ENCODE measurements around the gene HCST.

The HCST gene

GRCh38 chr19:35902870-35903475 is 644 bp downstream of the HCST start:
- Histone ChIP-seq H3K36me3 (ENCODE audit: control insufficient read depth, insufficient read depth, low read length) (peaks cover 3% of the 10 kb centered on the region), H3K27me3 (replicated peaks; ENCODE audit: control insufficient read depth, insufficient read depth, low read length) (no peaks in the 10 kb centered on the region), H3K4me3 (replicated peaks; ENCODE audit: low read depth, low read length) (peak overlapping the region; percentile 58)
- DNase-seq (ENCODE audit: extremely low read depth, insufficient read length) = no peak
- TF ChIP-seq, protein P1, sequence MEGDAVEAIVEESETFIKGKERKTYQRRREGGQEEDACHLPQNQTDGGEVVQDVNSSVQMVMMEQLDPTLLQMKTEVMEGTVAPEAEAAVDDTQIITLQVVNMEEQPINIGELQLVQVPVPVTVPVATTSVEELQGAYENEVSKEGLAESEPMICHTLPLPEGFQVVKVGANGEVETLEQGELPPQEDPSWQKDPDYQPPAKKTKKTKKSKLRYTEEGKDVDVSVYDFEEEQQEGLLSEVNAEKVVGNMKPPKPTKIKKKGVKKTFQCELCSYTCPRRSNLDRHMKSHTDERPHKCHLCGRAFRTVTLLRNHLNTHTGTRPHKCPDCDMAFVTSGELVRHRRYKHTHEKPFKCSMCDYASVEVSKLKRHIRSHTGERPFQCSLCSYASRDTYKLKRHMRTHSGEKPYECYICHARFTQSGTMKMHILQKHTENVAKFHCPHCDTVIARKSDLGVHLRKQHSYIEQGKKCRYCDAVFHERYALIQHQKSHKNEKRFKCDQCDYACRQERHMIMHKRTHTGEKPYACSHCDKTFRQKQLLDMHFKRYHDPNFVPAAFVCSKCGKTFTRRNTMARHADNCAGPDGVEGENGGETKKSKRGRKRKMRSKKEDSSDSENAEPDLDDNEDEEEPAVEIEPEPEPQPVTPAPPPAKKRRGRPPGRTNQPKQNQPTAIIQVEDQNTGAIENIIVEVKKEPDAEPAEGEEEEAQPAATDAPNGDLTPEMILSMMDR (IDR thresholded peaks at IDR 0.05; ENCODE audit: insufficient read depth, low read length, poor library complexity, severe bottlenecking) = no peak

- TF ChIP-seq, protein P1 (IDR thresholded peaks at IDR 0.05; ENCODE audit: insufficient read depth, low read length, poor library complexity, severe bottlenecking) = no peak
- H3K4me3 ChIP-seq (replicated peaks; ENCODE audit: low read depth, low read length) = peak overlapping the region; percentile 58
- DNase-seq (ENCODE audit: extremely low read depth, insufficient read length) = peak; percentile 90
- no peaks in the 10 kb centered on the region for H3K27me3 ChIP-seq (replicated peaks; ENCODE audit: control insufficient read depth, insufficient read depth, low read length)
- H3K36me3 ChIP-seq (ENCODE audit: control insufficient read depth, insufficient read depth, low read length) = no peaks in the 10 kb centered on the region
These were observed 1.3 kb downstream of the HCST start for GRCh38 chr19:35903550-35904179.

- Histone ChIP-seq H3K36me3 (ENCODE audit: control insufficient read depth, insufficient read depth, low read length) (no peaks in the 10 kb centered on the region), H3K27me3 (replicated peaks; ENCODE audit: control insufficient read depth, insufficient read depth, low read length) (no peaks in the 10 kb centered on the region), H3K4me3 (replicated peaks; ENCODE audit: low read depth, low read length) (no peak overlapping the region)
- no peak for DNase-seq (ENCODE audit: extremely low read depth, insufficient read length)
- TF ChIP-seq, protein P1 (IDR thresholded peaks at IDR 0.05; ENCODE audit: insufficient read depth, low read length, poor library complexity, severe bottlenecking) = no peak
These were observed 2.2 kb downstream of the HCST start for GRCh38 chr19:35904311-35905068.

- no peak for DNase-seq (ENCODE audit: extremely low read depth, insufficient read length)
- H3K27me3 ChIP-seq (replicated peaks; ENCODE audit: control insufficient read depth, insufficient read depth, low read length) = no peaks in the 10 kb centered on the region
These were observed 2.9 kb downstream of the HCST start for GRCh38 chr19:35905178-35905727.

DNA sequence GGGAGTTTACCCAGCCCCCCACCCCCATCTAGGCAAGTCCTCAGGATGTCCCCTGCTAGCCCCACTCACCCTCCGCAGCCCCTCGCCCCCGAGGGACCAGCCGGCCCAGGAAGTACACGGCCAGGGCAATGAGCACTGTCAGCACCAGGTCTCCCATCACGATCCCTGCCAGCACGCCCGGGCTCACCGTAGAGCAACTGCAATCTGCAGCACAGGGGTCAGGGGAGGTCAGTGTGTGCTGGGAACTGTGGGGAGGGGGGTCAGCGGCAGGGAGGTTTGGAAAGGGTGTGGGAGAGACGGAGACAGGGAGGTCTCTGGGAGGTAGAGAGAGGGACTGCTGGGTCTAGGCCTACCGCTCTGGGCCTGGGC is 5.0 kb downstream of the HCST start:
- Histone ChIP-seq H3K4me3 (replicated peaks; ENCODE audit: low read depth, low read length) (no peak overlapping the region), H3K36me3 (ENCODE audit: control insufficient read depth, insufficient read depth, low read length) (no peaks in the 10 kb centered on the region), H3K27me3 (replicated peaks; ENCODE audit: control insufficient read depth, insufficient read depth, low read length) (no peaks in the 10 kb centered on the region)
- TF ChIP-seq, protein P1 (IDR thresholded peaks at IDR 0.05; ENCODE audit: insufficient read depth, low read length, poor library complexity, severe bottlenecking) = no peak
- no peak for DNase-seq (ENCODE audit: extremely low read depth, insufficient read length)

More at GRCh38 chr19:35905178-35905727, 2.9 kb downstream of the HCST start:
- H3K4me3 ChIP-seq (replicated peaks; ENCODE audit: low read depth, low read length) = no peak overlapping the region
- H3K36me3 ChIP-seq (ENCODE audit: control insufficient read depth, insufficient read depth, low read length) = no peaks in the 10 kb centered on the region
- TF ChIP-seq, protein P1 (IDR thresholded peaks at IDR 0.05; ENCODE audit: insufficient read depth, low read length, poor library complexity, severe bottlenecking) = no peak

All from GM06990 (cell line).